ENCODE data around the gene LY6G5C. TPM values are rescaled to one million over a fixed set of nuclear protein-coding genes. Genes with fewer than 3 reads are reported as not detected.
A peak's percentile ranks its signal among the peaks of the same experiment; 100 is the strongest.

LY6G5C gene
- total and polyA plus RNA-seq, 9 of the 15 experiments (the other 6 are each of a cell fraction or from before 2014, with no cell fraction given): 0.10 to 0.67 (median 0.46) TPM; not detected in 4

GRCh38 chr6:31652925-31653724 lies 27.7 kb downstream of the LY6G5C start (continued):
- no peak for TF ChIP-seq ZNF592 (IDR thresholded peaks at IDR 0.05)
- TF ChIP-seq GATAD2B (IDR thresholded peaks at IDR 0.05; ENCODE audit: borderline replicate concordance): no peak
- no peak for TF ChIP-seq ZBTB5 (IDR thresholded peaks at IDR 0.05)
- TF ChIP-seq CREB1 (IDR thresholded peaks at IDR 0.05): no peak
- TF ChIP-seq CREB1 (CRISPR knock-in tag; IDR thresholded peaks at IDR 0.05): no peak
- TF ChIP-seq GMEB1 (CRISPR knock-in tag; IDR thresholded peaks at IDR 0.05): no peak
- TF ChIP-seq ZKSCAN1 (IDR thresholded peaks at IDR 0.05; ENCODE audit: low read depth, low read length): no peak; the same call in 1 of the 2 replicates
- no peak for TF ChIP-seq NFYB (IDR thresholded peaks at IDR 0.05; ENCODE audit: extremely low read depth, insufficient read length)
- no peak for TF ChIP-seq ZBTB1 (CRISPR knock-in tag; IDR thresholded peaks at IDR 0.05; ENCODE audit: borderline replicate concordance, low read depth)
- TF ChIP-seq CBX2 (IDR thresholded peaks at IDR 0.05; ENCODE audit: insufficient read depth, low read length, poor library complexity, severe bottlenecking): no peak
- TF ChIP-seq ATF1 (CRISPR knock-in tag; IDR thresholded peaks at IDR 0.05): no peak
- no peak for TF ChIP-seq ATF1 (tag; IDR thresholded peaks at IDR 0.05)
- TF ChIP-seq NFIC (IDR thresholded peaks at IDR 0.05): no peak
- TF ChIP-seq MLX (CRISPR knock-in tag; conservative IDR thresholded peaks at IDR 0.05): no peak
- peak; percentile 74 for TF ChIP-seq ERF (CRISPR knock-in tag; IDR thresholded peaks at IDR 0.05)
- no peak for TF ChIP-seq ZNF398 (CRISPR knock-in tag; IDR thresholded peaks at IDR 0.05)
- peak; percentile 2; the same call in 1 of the 2 replicates for TF ChIP-seq LCOR (CRISPR knock-in tag; IDR thresholded peaks at IDR 0.05)
